Right lobe of liver (tissue), 4 donors: Measurements from ENCODE around the gene TBX10.
"Not testable (repeated sequence)": the region's sequence is repeated elsewhere in the genome, so short reads cannot be mapped to it uniquely, and the experiment has no call there.

ENCODE experiments used
- POLR2A ChIP-seq: fragments of 450-650 bp; IDR thresholded peaks from one replicate; pipeline ENCODE4 v1.6.1; 2017; ENCODE audit warnings: antibody characterized with exemption, mild to moderate bottlenecking
- TF ChIP-seq, protein P1 (sequence below), 4 donors: fragments of 200-600 bp in 3 of 4; fragments of 450-650 bp in 1 of 4; IDR thresholded peaks; one replicate each; pipeline versions ENCODE4 v1.5.1 to v1.8.0; 2016 to 2022; ENCODE audit warnings: antibody characterized with exemption in 4 of 4, mild to moderate bottlenecking in 2 of 4
- donor health status: DM: no; HTN: no; CAD: no.
- donor health status: DM: no; HTN: no; CAD: no.
- donor health status: DM: no; HTN: yes; CAD: no.

DNA sequence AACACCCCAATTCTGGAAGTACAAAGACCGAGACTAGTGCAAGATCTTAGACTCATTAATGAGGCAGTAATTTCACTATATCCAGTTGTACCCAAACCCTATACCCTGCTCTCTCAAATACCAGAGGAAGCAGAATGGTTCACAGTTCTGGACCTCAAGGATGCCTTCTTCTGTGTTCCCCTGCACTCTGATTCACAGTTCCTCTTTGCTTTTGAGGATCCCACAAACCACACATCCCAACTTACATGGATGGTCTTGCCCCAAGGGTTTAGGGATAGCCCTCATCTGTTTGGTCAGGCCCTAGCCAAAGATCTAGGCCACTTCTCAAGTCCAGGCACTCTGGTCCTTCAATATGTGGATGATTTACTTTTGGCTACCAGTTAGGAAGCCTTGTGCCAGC, 15.8 kb downstream of the TBX10 start:
- TF ChIP-seq, protein P1, sequence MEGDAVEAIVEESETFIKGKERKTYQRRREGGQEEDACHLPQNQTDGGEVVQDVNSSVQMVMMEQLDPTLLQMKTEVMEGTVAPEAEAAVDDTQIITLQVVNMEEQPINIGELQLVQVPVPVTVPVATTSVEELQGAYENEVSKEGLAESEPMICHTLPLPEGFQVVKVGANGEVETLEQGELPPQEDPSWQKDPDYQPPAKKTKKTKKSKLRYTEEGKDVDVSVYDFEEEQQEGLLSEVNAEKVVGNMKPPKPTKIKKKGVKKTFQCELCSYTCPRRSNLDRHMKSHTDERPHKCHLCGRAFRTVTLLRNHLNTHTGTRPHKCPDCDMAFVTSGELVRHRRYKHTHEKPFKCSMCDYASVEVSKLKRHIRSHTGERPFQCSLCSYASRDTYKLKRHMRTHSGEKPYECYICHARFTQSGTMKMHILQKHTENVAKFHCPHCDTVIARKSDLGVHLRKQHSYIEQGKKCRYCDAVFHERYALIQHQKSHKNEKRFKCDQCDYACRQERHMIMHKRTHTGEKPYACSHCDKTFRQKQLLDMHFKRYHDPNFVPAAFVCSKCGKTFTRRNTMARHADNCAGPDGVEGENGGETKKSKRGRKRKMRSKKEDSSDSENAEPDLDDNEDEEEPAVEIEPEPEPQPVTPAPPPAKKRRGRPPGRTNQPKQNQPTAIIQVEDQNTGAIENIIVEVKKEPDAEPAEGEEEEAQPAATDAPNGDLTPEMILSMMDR (IDR thresholded peaks at IDR 0.05): not testable (repeated sequence)
- TF ChIP-seq POLR2A: not testable (repeated sequence)
